Skin of body (tissue), 2 donors: ENCODE results near the gene COL4A1. TPM values are rescaled to one million over a fixed set of nuclear protein-coding genes. Genes with fewer than 3 reads are reported as not detected.
A peak's percentile ranks its signal among the peaks of the same experiment; 100 is the strongest.

Source experiments
- DNase-seq: peaks from one replicate; lab custom pipeline; 2025; lab: John Stamatoyannopoulos, UW
- total RNA-seq: library from RNA; depleted of rRNA; stranded (reverse); fragments of >200 nt; gene quantifications from one replicate; pipeline ENCODE4 v1.2.3, GENCODE V29; 2014

The COL4A1 gene
- total RNA-seq: 740 TPM

- peak; percentile 39 for DNase-seq
Observed at GRCh38 chr13:110306960-110307766, at the start of gene COL4A1, which contains the start of gene COL4A2. Gene COL4A1 (minus strand): TSS chr13:110307157. CDS start chr13:110307027, 130 bp downstream. Gene COL4A2 (plus strand): TSS chr13:110307284. CDS start chr13:110307904, 620 bp downstream.

DNA sequence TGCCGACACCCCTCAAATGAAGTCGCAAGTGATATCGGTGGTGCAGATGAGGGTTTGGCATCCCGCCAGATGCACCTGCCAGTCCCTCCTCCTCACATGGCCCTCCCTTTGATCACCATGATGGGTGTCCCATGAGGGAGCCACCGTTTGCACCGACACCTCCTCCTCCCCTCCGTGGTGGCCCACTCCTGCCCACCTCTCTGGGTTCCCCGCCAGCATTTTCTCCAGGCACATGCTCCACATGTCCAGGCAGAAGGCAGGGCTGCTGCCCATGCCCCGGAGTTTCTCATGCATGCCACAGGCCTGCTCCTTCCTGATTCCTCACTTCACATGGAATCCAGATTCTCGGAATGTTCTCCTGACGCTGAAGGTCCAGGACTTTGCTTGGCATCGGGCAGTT, 49.4 kb upstream of the COL4A1 start:
- no peak for DNase-seq

- DNase-seq: no peak
Observed at GRCh38 chr13:110354715-110355473, 47.9 kb upstream of the COL4A1 start.

- no peak for DNase-seq
Observed at GRCh38 chr13:110354123-110354627, 47.2 kb upstream of the COL4A1 start.

- DNase-seq: no peak
Observed at GRCh38 chr13:110353339-110353977, 46.5 kb upstream of the COL4A1 start.

- no peak for DNase-seq
Observed at GRCh38 chr13:110352735-110353134, 45.8 kb upstream of the COL4A1 start.

- no peak for DNase-seq
Observed at GRCh38 chr13:110351636-110352420, 44.9 kb upstream of the COL4A1 start.

DNA sequence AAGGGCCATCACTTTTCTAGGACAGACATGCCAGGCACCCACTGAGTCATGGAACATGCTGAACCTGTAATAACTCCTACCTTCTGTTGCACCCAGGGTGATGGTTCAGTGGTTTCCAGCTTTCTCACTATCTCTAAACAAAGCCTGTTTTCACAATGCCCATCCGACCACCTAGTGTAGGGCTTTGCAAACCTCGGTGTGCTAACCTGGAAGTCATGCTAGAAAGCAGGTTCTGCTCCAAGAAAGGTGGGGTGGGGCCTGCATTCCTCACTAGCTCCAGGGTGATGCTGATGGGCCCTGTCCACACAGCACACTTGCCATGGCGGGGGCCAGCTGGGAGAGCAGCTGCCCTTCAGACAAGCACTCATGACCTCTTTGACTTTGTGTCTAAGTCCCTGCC, 43.6 kb upstream of the COL4A1 start:
- DNase-seq: no peak

DNA sequence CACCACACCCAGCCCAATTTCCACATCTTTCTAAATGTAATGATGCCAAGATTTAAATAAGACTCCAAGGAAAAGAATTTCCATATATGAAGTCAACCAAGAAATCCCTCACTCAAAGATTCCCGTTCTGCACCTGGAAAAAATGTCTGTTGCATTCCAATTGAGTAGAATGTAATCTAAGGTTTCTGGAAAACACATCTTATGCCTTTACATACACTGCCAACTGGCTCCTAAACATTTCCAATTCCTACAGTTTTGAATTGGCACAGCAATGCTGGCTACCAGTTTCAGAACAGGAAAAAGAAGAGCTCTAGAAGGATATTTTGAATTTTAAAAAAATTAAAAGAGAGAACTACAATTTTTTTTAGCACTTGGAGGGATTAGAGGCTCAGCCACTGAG, 43.1 kb upstream of the COL4A1 start:
- DNase-seq: no peak

DNA sequence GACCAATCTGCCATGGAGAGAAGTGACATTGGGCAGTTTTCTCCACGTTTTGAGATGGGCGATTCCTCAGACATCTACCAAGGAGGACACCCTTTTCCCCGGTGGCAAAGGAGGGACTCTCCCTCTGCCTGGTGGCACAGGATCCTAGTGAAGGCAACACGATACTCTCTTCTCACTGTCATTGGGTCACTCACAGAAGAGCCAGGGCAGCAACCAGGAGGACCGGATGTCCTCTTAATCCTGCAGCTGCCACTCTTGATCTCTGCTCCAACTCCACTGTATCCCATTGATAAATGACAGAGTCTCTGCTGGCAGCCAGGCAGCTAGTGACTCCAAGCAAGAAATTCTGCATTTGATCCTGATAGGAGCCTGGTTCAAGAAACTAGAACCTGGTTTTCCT, 42.3 kb upstream of the COL4A1 start:
- DNase-seq: no peak

DNA sequence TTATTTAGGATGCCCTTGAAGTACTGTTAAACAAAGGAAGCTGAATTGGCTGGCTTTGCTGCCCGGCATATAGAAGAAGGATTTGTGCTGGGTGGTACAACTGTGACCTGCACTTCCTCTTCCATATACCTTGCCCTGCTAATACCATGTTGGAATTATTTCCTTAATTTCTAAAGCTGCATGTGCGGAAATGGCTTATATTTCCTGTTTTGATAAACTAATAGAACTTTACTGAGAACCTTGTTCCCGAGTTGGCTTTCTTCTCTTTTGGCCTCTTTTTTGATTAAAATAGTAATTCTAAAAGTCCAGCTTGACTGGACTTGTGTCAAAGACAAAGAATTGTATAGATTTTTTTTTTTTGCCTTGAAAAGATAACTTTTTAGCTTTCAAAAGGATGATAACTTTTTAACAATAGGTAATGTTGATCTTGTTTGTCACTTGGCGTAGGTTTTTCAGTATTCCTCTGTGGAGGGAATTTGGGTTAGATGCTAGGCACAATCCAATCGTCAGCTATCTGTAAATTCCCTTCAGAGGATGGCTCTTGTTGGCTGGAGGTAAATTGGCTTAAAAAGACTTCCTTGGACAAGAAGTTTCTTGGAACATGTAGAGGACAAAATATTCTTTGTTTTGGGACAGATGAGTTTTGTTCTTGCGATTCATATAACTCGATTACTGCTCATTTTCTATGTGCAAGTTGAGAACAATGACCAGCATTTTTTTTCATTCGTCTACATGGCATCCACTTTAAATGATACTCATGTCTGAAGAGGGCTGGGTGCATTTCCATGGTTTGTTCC, 41.5 kb upstream of the COL4A1 start:
- DNase-seq: peak; percentile 43

GRCh38 chr13:110347535-110348308, 40.8 kb upstream of the COL4A1 start:
- DNase-seq: no peak

DNA sequence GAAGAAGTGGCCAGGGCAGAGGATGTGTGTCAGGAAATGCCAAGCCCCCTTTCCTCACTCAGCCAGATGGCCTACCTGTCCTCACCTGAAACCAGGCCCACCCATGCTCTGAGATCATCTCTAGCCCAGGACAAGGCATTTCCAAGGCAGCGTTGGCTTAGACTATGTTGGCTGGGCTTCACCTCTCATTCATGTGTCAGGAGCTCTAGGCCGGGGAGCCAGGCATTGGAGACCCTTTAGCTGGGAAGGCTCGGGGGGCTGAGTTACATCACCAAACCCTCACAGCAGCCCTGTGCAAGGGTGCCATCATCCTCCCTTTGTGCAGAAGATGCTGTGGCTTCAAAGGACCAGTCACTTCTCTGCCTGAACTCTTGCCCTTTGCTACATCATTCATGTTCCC, 40.1 kb upstream of the COL4A1 start:
- DNase-seq: no peak

GRCh38 chr13:110346661-110347067, 39.7 kb upstream of the COL4A1 start:
- no peak for DNase-seq

GRCh38 chr13:110345701-110346100, 38.7 kb upstream of the COL4A1 start:
- no peak for DNase-seq

DNA sequence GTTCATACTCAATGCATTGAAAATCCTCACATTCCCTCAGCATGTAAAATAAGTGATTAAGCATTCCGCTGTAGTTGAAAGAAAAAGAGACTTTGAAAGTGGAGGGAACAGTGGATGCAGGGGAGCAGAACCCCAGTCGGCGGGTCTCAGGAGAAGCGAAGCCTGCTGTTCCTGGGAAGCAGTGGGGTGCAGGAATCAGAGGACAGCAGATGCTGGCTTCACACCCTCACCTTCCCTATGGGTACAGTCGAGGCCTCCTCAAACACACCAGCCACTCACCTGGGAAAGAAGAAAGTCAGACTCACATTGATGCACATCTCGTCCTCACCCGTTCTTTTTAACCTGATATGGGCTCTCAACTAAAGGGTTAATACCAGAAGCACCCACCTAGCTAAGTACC, 38.3 kb upstream of the COL4A1 start:
- no peak for DNase-seq

DNA sequence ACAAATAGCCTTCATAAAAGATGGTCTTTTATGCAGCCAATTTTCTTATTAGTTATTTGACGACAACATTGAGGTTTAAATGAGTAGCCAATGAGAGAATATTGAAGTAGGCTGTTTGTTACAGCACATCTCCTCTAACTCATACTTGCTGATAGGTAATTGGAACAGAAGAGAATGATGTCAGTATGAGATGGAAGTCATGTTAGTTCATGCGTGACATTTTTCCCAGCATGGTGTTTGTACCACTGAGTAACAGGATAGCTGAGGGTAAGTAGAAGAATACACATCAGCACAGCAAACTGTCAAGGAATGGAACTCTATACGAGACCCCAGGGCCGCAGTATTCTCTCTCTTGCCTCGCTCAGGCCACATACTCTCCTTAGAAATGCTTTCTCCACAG, 37.4 kb upstream of the COL4A1 start:
- no peak for DNase-seq

- DNase-seq: no peak
Observed at GRCh38 chr13:110343241-110343865, 36.4 kb upstream of the COL4A1 start.

DNA sequence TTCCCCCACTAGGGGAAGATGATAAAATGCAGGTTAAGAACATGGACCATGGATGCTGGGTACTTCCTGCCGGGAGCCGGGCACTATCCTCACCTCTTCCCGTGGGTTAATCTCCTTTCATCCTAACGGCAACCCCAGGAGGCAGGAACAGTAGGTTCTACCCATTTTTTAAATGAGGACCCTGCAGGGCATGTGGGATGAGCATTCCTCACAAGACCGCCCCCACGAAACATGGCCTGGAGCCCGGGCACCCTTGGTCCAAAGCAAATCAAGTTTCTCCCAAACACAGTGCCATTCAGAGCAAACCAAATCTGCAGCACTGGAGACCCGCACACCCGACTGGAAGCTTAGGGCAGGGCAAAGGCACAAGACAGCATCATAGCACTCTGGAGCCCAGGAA, 35.5 kb upstream of the COL4A1 start:
- no peak for DNase-seq
